ENCODE data around the gene ERCC6L. TPM values are rescaled to one million over a fixed set of nuclear protein-coding genes. Genes with fewer than 3 reads are reported as not detected.

Gene ERCC6L, protein sequence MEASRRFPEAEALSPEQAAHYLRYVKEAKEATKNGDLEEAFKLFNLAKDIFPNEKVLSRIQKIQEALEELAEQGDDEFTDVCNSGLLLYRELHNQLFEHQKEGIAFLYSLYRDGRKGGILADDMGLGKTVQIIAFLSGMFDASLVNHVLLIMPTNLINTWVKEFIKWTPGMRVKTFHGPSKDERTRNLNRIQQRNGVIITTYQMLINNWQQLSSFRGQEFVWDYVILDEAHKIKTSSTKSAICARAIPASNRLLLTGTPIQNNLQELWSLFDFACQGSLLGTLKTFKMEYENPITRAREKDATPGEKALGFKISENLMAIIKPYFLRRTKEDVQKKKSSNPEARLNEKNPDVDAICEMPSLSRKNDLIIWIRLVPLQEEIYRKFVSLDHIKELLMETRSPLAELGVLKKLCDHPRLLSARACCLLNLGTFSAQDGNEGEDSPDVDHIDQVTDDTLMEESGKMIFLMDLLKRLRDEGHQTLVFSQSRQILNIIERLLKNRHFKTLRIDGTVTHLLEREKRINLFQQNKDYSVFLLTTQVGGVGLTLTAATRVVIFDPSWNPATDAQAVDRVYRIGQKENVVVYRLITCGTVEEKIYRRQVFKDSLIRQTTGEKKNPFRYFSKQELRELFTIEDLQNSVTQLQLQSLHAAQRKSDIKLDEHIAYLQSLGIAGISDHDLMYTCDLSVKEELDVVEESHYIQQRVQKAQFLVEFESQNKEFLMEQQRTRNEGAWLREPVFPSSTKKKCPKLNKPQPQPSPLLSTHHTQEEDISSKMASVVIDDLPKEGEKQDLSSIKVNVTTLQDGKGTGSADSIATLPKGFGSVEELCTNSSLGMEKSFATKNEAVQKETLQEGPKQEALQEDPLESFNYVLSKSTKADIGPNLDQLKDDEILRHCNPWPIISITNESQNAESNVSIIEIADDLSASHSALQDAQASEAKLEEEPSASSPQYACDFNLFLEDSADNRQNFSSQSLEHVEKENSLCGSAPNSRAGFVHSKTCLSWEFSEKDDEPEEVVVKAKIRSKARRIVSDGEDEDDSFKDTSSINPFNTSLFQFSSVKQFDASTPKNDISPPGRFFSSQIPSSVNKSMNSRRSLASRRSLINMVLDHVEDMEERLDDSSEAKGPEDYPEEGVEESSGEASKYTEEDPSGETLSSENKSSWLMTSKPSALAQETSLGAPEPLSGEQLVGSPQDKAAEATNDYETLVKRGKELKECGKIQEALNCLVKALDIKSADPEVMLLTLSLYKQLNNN
- total RNA-seq = under 1 TPM in 2 of 4 donors, not detected in 2; under 0.01 to 0.21 TPM

DNA sequence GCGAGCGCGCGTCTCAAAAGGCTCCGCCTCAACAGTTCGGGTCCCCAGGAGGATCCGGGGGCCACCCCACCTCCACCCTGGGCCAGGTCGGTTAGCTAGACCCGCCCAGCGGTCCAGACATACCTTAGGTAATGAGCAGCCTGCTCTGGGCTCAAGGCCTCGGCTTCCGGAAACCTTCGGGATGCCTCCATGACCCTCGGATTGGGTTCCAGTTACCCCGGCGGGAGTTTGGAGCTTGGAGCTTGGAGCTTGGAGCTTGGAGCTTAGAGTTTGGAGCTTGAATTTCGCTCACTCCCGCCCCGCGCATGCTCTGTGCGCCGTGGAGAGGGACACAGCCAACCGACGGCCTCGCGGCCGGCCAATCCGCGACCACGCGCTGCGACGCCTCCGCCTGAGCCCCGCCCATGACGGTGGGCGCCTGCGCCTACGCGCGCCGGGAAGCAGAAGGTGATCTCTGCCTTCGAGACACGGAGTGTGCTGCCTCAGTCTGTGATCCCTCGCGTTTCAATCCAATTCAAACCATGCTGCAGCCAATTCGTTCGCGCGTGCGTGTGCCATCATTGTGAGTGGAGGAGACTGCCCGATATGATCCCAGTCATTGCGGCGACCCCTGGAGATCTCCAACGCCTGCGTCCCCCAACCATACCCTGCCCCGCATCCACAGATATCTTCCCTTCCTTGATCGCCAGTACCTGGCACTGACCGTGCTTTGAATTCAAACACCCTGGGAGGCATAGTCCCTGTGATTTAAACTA is at the start of gene ERCC6L:
Gene ERCC6L (minus strand): TSS at position 307 of the 755 bp plus-strand sequence. CDS start 116 bp downstream, at position 191.
- Histone ChIP-seq H3K36me3 (no peaks in the 10 kb centered on the region), H3K9me3 (no peaks in the 10 kb centered on the region), H3K4me3 (peak within 1 kb of the TSS in 2 of 4 donors; percentile 27 to 45), H3K27me3 (no peaks in the 10 kb centered on the region), H3K27ac (peak within 1 kb of the TSS in 1 of 4 donors; percentile 59), H3K4me1 (peaks cover 0 to 5% (median 0%) of the 10 kb centered on the region in 4 donors)
- DNase-seq (ENCODE audit: low spot score in 2 of 2) = peak; percentile 55 to 65
- WGBS, 2 donors = 0 to 35% methylated on average over 12 to 58 of the region's 59 CpGs
- TF ChIP-seq POLR2A (IDR thresholded peaks at IDR 0.05) (peak in 1 of 2 donors; percentile 15), EP300 (IDR thresholded peaks at IDR 0.05) (peak in 1 of 2 donors; percentile 28)
- TF ChIP-seq, protein P1, sequence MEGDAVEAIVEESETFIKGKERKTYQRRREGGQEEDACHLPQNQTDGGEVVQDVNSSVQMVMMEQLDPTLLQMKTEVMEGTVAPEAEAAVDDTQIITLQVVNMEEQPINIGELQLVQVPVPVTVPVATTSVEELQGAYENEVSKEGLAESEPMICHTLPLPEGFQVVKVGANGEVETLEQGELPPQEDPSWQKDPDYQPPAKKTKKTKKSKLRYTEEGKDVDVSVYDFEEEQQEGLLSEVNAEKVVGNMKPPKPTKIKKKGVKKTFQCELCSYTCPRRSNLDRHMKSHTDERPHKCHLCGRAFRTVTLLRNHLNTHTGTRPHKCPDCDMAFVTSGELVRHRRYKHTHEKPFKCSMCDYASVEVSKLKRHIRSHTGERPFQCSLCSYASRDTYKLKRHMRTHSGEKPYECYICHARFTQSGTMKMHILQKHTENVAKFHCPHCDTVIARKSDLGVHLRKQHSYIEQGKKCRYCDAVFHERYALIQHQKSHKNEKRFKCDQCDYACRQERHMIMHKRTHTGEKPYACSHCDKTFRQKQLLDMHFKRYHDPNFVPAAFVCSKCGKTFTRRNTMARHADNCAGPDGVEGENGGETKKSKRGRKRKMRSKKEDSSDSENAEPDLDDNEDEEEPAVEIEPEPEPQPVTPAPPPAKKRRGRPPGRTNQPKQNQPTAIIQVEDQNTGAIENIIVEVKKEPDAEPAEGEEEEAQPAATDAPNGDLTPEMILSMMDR (IDR thresholded peaks at IDR 0.05) = no peak

DNA sequence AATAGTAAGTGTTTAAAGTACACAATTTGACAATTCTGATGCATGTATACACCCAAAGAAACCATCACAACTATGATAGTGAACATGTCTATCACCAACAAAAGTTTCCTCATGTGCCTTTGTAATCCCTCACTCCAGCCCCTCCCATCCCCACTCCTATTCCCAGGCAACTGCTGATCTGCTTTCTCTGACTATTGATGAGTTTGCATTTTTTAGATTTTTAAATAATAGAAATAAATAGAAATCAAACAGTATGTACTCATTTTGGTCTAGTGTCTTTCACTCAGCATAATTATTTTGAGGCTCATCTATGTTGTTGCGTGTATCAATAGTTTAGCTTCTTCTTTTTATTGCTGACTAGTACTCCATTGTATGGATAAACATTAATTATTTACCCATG is 43.5 kb upstream of the ERCC6L start:
- H3K27me3 ChIP-seq = peaks cover 0 to 18% of the 10 kb centered on the region in 2 donors
- WGBS, 2 donors = 97 to 100% methylated on average over 1 of the region's 1 CpG
- no peaks in the 10 kb centered on the region for H3K36me3 ChIP-seq
- no peak overlapping the region for H3K27ac ChIP-seq
- no peak for DNase-seq (ENCODE audit: low spot score in 2 of 2)
- TF ChIP-seq, protein P1 (IDR thresholded peaks at IDR 0.05) = no peak
- no peak for TF ChIP-seq POLR2A (IDR thresholded peaks at IDR 0.05)
- TF ChIP-seq EP300 (IDR thresholded peaks at IDR 0.05) = no peak
- no peaks in the 10 kb centered on the region for H3K4me1 ChIP-seq
- no peak overlapping the region for H3K4me3 ChIP-seq
- H3K9me3 ChIP-seq = no peaks in the 10 kb centered on the region

DNA sequence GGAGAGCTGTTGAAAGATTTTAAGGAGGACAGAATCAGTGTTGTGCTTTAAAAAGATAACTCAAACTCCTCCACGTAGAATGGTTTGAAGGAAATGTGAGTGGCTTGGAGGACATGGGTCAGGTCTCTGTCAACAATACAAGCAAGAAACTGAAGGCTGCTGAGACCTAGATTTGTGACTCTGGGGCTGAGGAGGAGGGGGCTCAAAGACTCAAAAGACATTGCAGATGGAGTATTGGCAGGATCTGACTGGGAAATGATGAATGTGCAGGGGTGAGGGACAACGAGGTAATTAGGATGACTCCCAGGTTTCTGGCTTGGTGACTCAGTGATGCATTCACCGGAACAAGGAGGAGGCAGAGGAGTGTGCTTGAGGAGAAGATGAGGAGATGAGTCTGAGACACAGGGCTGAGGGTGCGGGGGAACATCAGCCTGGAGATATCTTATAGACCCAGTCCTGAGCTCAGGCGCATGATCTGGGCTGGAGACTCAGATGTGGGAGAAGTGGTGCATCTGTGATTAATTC is 41.6 kb upstream of the ERCC6L start:
- WGBS, 2 donors = 65 to 67% methylated on average over 5 of the region's 5 CpGs
- Histone ChIP-seq H3K4me1 (peaks cover 5 to 8% (median 8%) of the 10 kb centered on the region in 4 donors), H3K27me3 (peaks cover 0 to 15% of the 10 kb centered on the region in 2 donors), H3K9me3 (no peaks in the 10 kb centered on the region), H3K27ac (no peak overlapping the region), H3K36me3 (no peaks in the 10 kb centered on the region), H3K4me3 (no peak overlapping the region)
- TF ChIP-seq POLR2A (IDR thresholded peaks at IDR 0.05) = no peak
- no peak for TF ChIP-seq EP300 (IDR thresholded peaks at IDR 0.05)
- TF ChIP-seq, protein P1 (IDR thresholded peaks at IDR 0.05) = no peak
- DNase-seq (ENCODE audit: low spot score in 2 of 2) = no peak

DNA sequence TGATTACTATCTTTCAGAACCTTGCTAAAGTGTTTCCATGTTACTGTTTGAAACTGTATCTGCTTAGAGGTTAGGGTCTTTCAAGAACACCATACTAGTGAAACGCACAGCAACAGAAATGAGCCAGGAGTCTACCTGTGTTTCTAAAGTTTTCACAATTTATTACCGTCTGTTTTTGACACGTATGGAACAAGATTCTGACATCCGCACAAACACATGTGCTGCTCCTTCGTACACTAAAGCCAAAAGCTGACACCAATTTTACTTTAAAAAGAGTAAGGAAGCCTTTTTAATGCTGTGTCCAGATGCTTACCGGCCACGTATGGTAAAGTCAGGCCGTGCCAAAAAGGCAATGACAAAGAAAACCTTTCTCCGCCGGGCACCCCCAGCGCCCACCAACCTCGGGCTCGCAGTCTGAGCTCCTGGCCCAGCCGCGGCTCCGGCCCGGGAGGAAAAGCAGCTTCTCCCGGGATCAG is 37.7 kb upstream of the ERCC6L start:
- Histone ChIP-seq H3K27ac (peak overlapping the region; percentile 77 to 84 (median 84)), H3K9me3 (no peaks in the 10 kb centered on the region), H3K4me3 (peak overlapping the region; percentile 67 to 85 (median 72)), H3K4me1 (peaks cover 5 to 21% (median 11%) of the 10 kb centered on the region in 4 donors), H3K36me3 (peaks cover 0 to 37% (median 0%) of the 10 kb centered on the region in 3 donors), H3K27me3 (peaks cover 0 to 15% of the 10 kb centered on the region in 2 donors)
- 1 to 2% methylated on average over 16 to 17 of the region's 18 CpGs for WGBS, 2 donors
- no peak for DNase-seq (ENCODE audit: low spot score in 2 of 2)
- TF ChIP-seq, protein P1 (IDR thresholded peaks at IDR 0.05) = no peak
- no peak for TF ChIP-seq POLR2A (IDR thresholded peaks at IDR 0.05)
